Stomach smooth muscle (tissue), 2 donors: Measurements from ENCODE around the gene HCAR2.
"Not testable (repeated sequence)": the region's sequence is repeated elsewhere in the genome, so short reads cannot be mapped to it uniquely, and the experiment has no call there.

Source experiments
- H3K27ac ChIP-seq: one replicate; pipeline ENCODE4 v1.7.0; 2013; ENCODE audit warnings: mild to moderate bottlenecking, low read length, inconsistent platforms
- H3K27me3 ChIP-seq, 2 donors: one replicate each; pipeline ENCODE4 v1.7.0; 2013; ENCODE audit warnings: low read length in 2 of 2; ENCODE audit not compliant: insufficient read depth in 2 of 2, control insufficient read depth in 1 of 2
- H3K36me3 ChIP-seq, 2 donors: one replicate each; pipeline ENCODE4 v1.7.0; 2013; ENCODE audit warnings: low read length in 2 of 2; ENCODE audit not compliant: control insufficient read depth in 2 of 2, insufficient read depth in 2 of 2
- H3K4me1 ChIP-seq: one replicate; pipeline ENCODE4 v1.7.0; 2013; ENCODE audit warnings: low read length; ENCODE audit not compliant: control insufficient read depth, insufficient read depth
- H3K4me3 ChIP-seq, 2 donors: one replicate each; pipeline ENCODE4 v1.7.0; 2013; ENCODE audit warnings: low read length in 2 of 2
- H3K9ac ChIP-seq, 2 donors: one replicate each; pipeline ENCODE4 v1.7.0; 2013; ENCODE audit warnings: low read length in 2 of 2, mild to moderate bottlenecking in 1 of 2
- H3K9me3 ChIP-seq, 2 donors: one replicate each; pipeline ENCODE4 v1.7.0; 2013; ENCODE audit warnings: low read length in 2 of 2; ENCODE audit not compliant: control insufficient read depth in 2 of 2
- donor health status: healthy.
- donor health status: Pancreatic carcinoma.

The HCAR2 gene

DNA sequence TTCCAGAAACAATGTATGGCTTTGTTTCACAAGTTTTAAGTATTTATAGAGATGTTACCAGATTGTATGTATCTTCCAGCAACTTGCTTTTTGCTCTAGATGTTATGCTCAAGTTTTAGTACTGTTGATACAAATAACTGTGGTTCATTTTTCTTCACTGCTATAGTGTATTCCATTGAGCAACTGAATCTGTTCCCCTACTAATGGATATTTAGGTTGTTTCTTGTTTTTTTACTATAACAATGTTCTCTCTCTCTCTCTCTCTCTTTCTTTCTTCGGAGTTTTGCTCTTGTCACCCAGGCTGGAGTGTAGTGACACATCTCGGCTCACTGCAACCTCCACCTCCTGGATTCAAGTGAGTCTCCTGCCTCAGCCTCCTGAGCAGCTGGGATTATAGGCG, 16.6 kb downstream of the HCAR2 start:
- Histone ChIP-seq H3K27ac (no peak overlapping the region), H3K4me1 (no peaks in the 10 kb centered on the region), H3K36me3 (no peaks in the 10 kb centered on the region), H3K9me3 (no peaks in the 10 kb centered on the region), H3K4me3 (no peak overlapping the region), H3K9ac (no peak overlapping the region), H3K27me3 (no peaks in the 10 kb centered on the region)

GRCh38 chr12:122684297-122684813, 18.8 kb downstream of the HCAR2 start:
- Histone ChIP-seq H3K4me3 (no peak overlapping the region), H3K36me3 (no peaks in the 10 kb centered on the region)

GRCh38 chr12:122681814-122682213, 21.3 kb downstream of the HCAR2 start:
- no peaks in the 10 kb centered on the region for H3K36me3 ChIP-seq
- H3K4me3 ChIP-seq = no peak overlapping the region
- H3K9me3 ChIP-seq = no peaks in the 10 kb centered on the region
- no peaks in the 10 kb centered on the region for H3K4me1 ChIP-seq
- H3K9ac ChIP-seq = no peak overlapping the region
- no peaks in the 10 kb centered on the region for H3K27me3 ChIP-seq
- no peak overlapping the region for H3K27ac ChIP-seq

More at GRCh38 chr12:122684297-122684813, 18.8 kb downstream of the HCAR2 start:
- Histone ChIP-seq H3K9me3 (no peaks in the 10 kb centered on the region), H3K4me1 (no peaks in the 10 kb centered on the region), H3K27me3 (no peaks in the 10 kb centered on the region), H3K27ac (no peak overlapping the region), H3K9ac (no peak overlapping the region)

GRCh38 chr12:122680989-122681388, 22.2 kb downstream of the HCAR2 start:
- H3K36me3 ChIP-seq, H3K27me3 ChIP-seq, H3K9me3 ChIP-seq, H3K4me3 ChIP-seq, H3K4me1 ChIP-seq, H3K27ac ChIP-seq, H3K9ac ChIP-seq: not testable (repeated sequence)

DNA sequence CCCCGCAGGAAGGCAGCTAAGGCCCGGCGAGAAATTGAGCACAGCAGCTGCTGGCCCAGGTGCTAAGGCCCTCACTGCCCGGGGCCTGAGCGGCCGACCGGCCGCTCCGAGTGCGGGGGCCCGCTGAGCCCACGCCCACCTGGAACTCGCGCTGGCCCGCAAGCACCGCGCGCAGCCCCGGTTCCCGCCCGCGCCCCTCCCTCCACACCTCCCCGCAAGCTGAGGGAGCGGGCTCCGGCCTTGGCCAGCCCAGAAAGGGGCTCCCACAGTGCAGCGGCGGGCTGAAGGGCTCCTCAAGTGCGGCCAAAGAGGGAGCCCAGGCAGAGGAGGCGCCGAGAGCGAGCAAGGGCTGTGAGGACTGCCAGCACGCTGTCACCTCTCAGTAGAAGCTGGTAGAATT, 26.4 kb downstream of the HCAR2 start:
- not testable (repeated sequence) for H3K4me3 ChIP-seq

GRCh38 chr12:122676015-122676414, 27.1 kb downstream of the HCAR2 start:
- H3K27ac ChIP-seq, H3K9ac ChIP-seq, H3K9me3 ChIP-seq, H3K36me3 ChIP-seq, H3K4me1 ChIP-seq, H3K4me3 ChIP-seq, H3K27me3 ChIP-seq: not testable (repeated sequence)

More for the DNA sequence above, 26.4 kb downstream of the HCAR2 start:
- H3K36me3 ChIP-seq, H3K27ac ChIP-seq, H3K9ac ChIP-seq, H3K4me1 ChIP-seq, H3K27me3 ChIP-seq, H3K9me3 ChIP-seq: not testable (repeated sequence)

GRCh38 chr12:122672515-122672914, 30.6 kb downstream of the HCAR2 start:
- Histone ChIP-seq H3K27me3 (peaks cover 0 to 2% of the 10 kb centered on the region in 2 donors), H3K9me3 (no peaks in the 10 kb centered on the region), H3K36me3 (no peaks in the 10 kb centered on the region), H3K9ac (no peak overlapping the region), H3K4me1 (no peaks in the 10 kb centered on the region), H3K4me3 (no peak overlapping the region), H3K27ac (no peak overlapping the region)

DNA sequence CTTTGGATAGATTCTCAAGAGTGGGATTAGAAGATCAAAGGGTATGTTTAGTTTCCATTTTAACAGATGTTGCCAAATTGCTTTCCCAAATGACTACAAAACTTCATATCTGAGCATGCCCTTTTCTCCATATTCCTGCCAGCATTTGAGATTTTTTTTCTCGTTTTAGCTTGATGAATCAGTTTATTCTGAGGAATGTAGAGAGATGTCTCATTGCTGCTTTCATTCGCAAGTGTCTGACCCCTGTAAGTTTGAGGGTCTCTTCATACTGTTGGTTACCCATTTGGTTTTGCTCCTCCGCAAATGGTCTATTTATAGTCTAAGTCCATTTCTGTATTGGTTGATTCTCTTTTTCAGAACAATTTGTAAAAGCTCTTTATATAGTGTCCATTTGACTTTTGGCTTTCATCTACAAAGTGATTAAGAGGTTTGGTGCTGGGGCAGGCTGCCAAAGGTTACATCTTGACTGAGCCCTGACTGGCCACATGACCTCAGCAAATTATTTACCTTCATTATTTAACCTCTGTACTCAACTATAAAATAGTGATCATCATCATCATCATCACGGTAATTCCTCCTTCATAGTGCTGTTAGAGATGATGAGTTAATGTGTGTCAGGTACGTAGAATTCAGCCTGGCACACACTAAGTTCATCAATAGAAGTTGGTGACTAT, 33.6 kb downstream of the HCAR2 start:
- H3K27me3 ChIP-seq = peaks cover 0 to 2% of the 10 kb centered on the region in 2 donors
- H3K27ac ChIP-seq = no peak overlapping the region
- no peaks in the 10 kb centered on the region for H3K36me3 ChIP-seq
- H3K9me3 ChIP-seq = no peaks in the 10 kb centered on the region
- H3K4me1 ChIP-seq = no peaks in the 10 kb centered on the region
- H3K4me3 ChIP-seq = no peak overlapping the region
- no peak overlapping the region for H3K9ac ChIP-seq

GRCh38 chr12:122668268-122668667, 34.9 kb downstream of the HCAR2 start:
- Histone ChIP-seq H3K4me1 (no peaks in the 10 kb centered on the region), H3K27me3 (peaks cover 0 to 2% of the 10 kb centered on the region in 2 donors), H3K27ac (no peak overlapping the region), H3K9me3 (no peaks in the 10 kb centered on the region), H3K36me3 (no peaks in the 10 kb centered on the region), H3K9ac (no peak overlapping the region), H3K4me3 (no peak overlapping the region)

DNA sequence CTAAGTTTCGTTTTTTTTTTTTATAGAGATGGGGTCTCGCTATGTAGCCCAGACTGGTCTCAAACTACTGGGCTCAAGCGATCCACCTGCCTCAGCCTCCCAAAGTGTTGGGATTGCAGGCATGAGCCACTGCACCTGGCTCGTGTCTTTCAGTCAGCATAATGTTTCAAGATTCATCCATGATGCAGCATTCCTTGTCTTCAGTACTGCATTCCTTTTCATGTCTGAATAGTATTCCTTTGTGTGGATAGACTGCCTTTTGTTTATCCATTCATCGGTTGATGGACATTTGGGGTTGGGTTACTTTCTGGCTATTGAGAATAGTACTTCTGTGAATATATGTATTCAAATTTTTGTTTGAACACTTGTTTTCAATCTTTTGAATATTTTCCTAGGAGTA, 37.4 kb downstream of the HCAR2 start:
- H3K27ac ChIP-seq = no peak overlapping the region
- no peaks in the 10 kb centered on the region for H3K36me3 ChIP-seq
- no peak overlapping the region for H3K9ac ChIP-seq
- H3K27me3 ChIP-seq = no peaks in the 10 kb centered on the region
- H3K9me3 ChIP-seq = no peaks in the 10 kb centered on the region
- H3K4me3 ChIP-seq = no peak overlapping the region
- H3K4me1 ChIP-seq = no peaks in the 10 kb centered on the region

DNA sequence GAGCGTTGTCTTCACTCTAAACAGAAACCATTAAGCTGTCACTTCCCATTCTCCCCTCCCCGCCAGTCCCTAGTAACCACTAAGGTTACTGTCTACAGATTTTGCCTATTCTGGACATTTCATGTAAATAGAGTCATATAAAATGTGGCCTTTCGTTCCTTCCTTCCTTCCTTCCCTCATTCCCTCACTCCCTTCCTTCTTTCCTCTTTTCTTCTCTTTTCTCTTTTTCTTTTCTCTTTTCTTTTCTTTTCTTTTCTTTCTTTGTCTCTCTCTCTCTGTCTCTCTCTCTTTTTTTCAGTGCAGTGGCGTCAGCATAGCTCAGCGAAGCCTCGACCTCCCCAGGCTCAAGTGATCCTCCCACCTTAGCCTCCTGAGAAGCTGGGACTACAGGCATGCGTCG, 37.8 kb downstream of the HCAR2 start:
- Histone ChIP-seq H3K27me3 (no peaks in the 10 kb centered on the region), H3K36me3 (no peaks in the 10 kb centered on the region), H3K9ac (no peak overlapping the region), H3K4me3 (no peak overlapping the region), H3K4me1 (no peaks in the 10 kb centered on the region), H3K9me3 (no peaks in the 10 kb centered on the region), H3K27ac (no peak overlapping the region)
